HepG2 (cell line): ENCODE data around the gene ANTKMT. TPM values are rescaled to one million over a fixed set of nuclear protein-coding genes. Genes with fewer than 3 reads are reported as not detected.

ENCODE experiments used
- CAMTA2 ChIP-seq: sonication (generic); formaldehyde crosslinking; IDR thresholded peaks from 2 replicates; pipeline ENCODE4 v1.4.0; 2020; ENCODE audit warnings: mild to moderate bottlenecking, missing genetic modification reagents, borderline replicate concordance
- ESRRA ChIP-seq: sonication (generic); formaldehyde crosslinking; IDR thresholded peaks from 2 replicates; pipeline ENCODE4 v1.5.1; 2020; ENCODE audit warnings: mild to moderate bottlenecking, low read depth, missing genetic modification reagents
- FLYWCH1 ChIP-seq: sonication (generic); formaldehyde crosslinking; IDR thresholded peaks from 2 replicates; pipeline ENCODE4 v1.8.1; 2023; ENCODE audit warnings: mild to moderate bottlenecking, missing genetic modification reagents
- GATAD1 ChIP-seq: IDR thresholded peaks from 2 replicates; pipeline ENCODE4 v1.6.1; 2016; ENCODE audit warnings: missing genetic modification reagents, missing compliant biosample characterization
- MEIS1 ChIP-seq: sonication (generic); formaldehyde crosslinking; IDR thresholded peaks from 2 replicates; pipeline ENCODE4 v1.9.0; 2021; ENCODE audit warnings: mild to moderate bottlenecking, missing genetic modification reagents, moderate library complexity, borderline replicate concordance
- YEATS2 ChIP-seq: sonication (generic); formaldehyde crosslinking; IDR thresholded peaks from 2 replicates; pipeline ENCODE4 v1.4.0; 2020; ENCODE audit warnings: missing genetic modification reagents, borderline replicate concordance
- ZFP90 ChIP-seq: sonication (generic); formaldehyde crosslinking; IDR thresholded peaks from 2 replicates; pipeline ENCODE4 v1.8.0; 2022; ENCODE audit warnings: missing genetic modification reagents, mild to moderate bottlenecking, inconsistent platforms, borderline replicate concordance
- ZNF33A ChIP-seq: sonication (generic); formaldehyde crosslinking; IDR thresholded peaks from 2 replicates; pipeline ENCODE4 v1.5.1; 2020; ENCODE audit warnings: missing genetic modification reagents, mild to moderate bottlenecking, moderate library complexity, borderline replicate concordance
- ZNF468 ChIP-seq: sonication (generic); formaldehyde crosslinking; IDR thresholded peaks from 2 replicates; pipeline ENCODE4 v1.8.0; 2022; ENCODE audit warnings: mild to moderate bottlenecking, moderate library complexity, missing genetic modification reagents
- ZNF773 ChIP-seq: sonication (generic); formaldehyde crosslinking; IDR thresholded peaks from 2 replicates; pipeline ENCODE4 v1.4.0; 2020; ENCODE audit warnings: missing genetic modification reagents, borderline replicate concordance
- ZNF883 ChIP-seq: sonication (generic); formaldehyde crosslinking; IDR thresholded peaks from 2 replicates; pipeline ENCODE4 v1.5.1; 2020; ENCODE audit warnings: mild to moderate bottlenecking, missing genetic modification reagents; ENCODE audit errors: not compliant biosample characterization
- polyA plus RNA-seq, 8 experiments: library from polyadenylated mRNA; depleted of rRNA in 3 of 8; stranded (reverse) in 7 of 8; unstranded in 1 of 8; fragments of >200 nt; fragmentation: Illumina TruSeq in 4 of 8; extraction: Trizol in 4 of 8; gene quantifications; 2 replicates each; pipeline versions ENCODE4 v1.2.1 to v1.2.3, GENCODE V29; 2011 to 2016; ENCODE audit warnings: low read depth in 4 of 8, missing spikeins in 1 of 8, mixed read lengths in 1 of 8; ENCODE audit not compliant: insufficient read depth in 1 of 8
- total RNA-seq, 5 experiments: library from RNA; depleted of rRNA; stranded (reverse); fragments of >200 nt; fragmentation: Illumina TruSeq; extraction: Trizol; gene quantifications; 2 replicates each; pipeline ENCODE4 v1.2.3, GENCODE V29; 2016; ENCODE audit warnings: low read depth in 1 of 5
- TF ChIP-seq, protein P1 (sequence below), 2 experiments: fragments of 450-650 bp in 1 of 2; sonication (generic) in 1 of 2; formaldehyde crosslinking; IDR thresholded peaks; 2 replicates each; pipeline versions ENCODE4 v1.5.0 to v1.8.0; 2020 to 2022; ENCODE audit warnings: mild to moderate bottlenecking in 1 of 2, missing genetic modification reagents in 1 of 2
- TF ChIP-seq, protein P2 (sequence below): sonication (generic); formaldehyde crosslinking; IDR thresholded peaks from 2 replicates; pipeline ENCODE4 v1.9.0; 2022; ENCODE audit warnings: missing genetic modification reagents, mild to moderate bottlenecking, borderline replicate concordance
- TF ChIP-seq, protein P3 (sequence below): sonication (generic); formaldehyde crosslinking; conservative IDR thresholded peaks from 2 replicates; pipeline ENCODE4 v1.8.0; 2022; ENCODE audit warnings: mild to moderate bottlenecking, moderate library complexity, missing genetic modification reagents
- TF ChIP-seq, protein P4 (sequence below): sonication (generic); formaldehyde crosslinking; IDR thresholded peaks from 2 replicates; pipeline ENCODE4 v1.5.0; 2020; ENCODE audit warnings: mild to moderate bottlenecking, missing genetic modification reagents
- TF ChIP-seq, protein P5 (sequence below), 2 experiments: IDR thresholded peaks; 2 replicates each; pipeline ENCODE4 v1.6.1; 2011 to 2012; ENCODE audit warnings: low read length in 2 of 2, borderline replicate concordance in 1 of 2, low read depth in 1 of 2, mild to moderate bottlenecking in 1 of 2, moderate library complexity in 1 of 2

The ANTKMT gene
- total and polyA plus RNA-seq, 2 of the 13 experiments (the other 11 are each of a cell fraction or from before 2014, with no cell fraction given), result 7.5 to 47.8 TPM

DNA sequence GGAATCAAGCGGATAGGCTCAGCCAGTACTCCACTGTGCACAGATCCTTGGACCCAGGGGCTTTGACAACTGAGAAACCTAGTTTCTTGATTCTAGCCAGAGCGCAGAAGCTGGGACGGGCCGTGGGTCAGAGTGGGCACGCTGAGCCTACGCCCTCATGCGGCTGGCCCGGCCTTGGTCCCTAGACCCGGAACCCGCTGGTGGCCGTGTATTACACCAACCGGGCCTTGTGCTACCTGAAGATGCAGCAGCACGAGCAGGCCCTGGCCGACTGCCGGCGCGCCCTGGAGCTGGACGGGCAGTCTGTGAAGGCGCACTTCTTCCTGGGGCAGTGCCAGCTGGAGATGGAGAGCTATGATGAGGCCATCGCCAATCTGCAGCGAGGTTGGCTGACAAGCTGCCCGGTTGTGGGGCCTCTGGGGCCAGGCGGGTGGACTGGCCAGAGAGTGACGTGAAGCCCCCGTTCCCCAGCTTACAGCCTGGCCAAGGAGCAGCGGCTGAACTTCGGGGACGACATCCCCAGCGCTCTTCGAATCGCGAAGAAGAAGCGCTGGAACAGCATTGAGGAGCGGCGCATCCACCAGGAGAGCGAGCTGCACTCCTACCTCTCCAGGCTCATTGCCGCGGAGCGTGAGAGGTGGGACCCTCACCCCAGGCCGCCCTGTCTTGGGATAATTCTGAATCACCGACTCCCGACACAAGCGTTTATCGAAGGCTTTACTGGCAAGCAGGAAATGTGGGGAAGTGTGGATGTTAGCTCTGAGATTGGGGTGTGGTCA lies 39.8 kb upstream of the ANTKMT start (continued):
- no peak for TF ChIP-seq MEIS1 (CRISPR knock-in tag)
- no peak for TF ChIP-seq CAMTA2 (CRISPR knock-in tag)
- TF ChIP-seq, protein P1, sequence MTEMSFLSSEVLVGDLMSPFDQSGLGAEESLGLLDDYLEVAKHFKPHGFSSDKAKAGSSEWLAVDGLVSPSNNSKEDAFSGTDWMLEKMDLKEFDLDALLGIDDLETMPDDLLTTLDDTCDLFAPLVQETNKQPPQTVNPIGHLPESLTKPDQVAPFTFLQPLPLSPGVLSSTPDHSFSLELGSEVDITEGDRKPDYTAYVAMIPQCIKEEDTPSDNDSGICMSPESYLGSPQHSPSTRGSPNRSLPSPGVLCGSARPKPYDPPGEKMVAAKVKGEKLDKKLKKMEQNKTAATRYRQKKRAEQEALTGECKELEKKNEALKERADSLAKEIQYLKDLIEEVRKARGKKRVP (CRISPR knock-in tag; IDR thresholded peaks at IDR 0.05), result no peak
- no peak for TF ChIP-seq ZNF468 (CRISPR knock-in tag)
- TF ChIP-seq ZNF773 (CRISPR knock-in tag), result no peak
- TF ChIP-seq ZFP90 (CRISPR knock-in tag), result no peak
- TF ChIP-seq, protein P2, sequence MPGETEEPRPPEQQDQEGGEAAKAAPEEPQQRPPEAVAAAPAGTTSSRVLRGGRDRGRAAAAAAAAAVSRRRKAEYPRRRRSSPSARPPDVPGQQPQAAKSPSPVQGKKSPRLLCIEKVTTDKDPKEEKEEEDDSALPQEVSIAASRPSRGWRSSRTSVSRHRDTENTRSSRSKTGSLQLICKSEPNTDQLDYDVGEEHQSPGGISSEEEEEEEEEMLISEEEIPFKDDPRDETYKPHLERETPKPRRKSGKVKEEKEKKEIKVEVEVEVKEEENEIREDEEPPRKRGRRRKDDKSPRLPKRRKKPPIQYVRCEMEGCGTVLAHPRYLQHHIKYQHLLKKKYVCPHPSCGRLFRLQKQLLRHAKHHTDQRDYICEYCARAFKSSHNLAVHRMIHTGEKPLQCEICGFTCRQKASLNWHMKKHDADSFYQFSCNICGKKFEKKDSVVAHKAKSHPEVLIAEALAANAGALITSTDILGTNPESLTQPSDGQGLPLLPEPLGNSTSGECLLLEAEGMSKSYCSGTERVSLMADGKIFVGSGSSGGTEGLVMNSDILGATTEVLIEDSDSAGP (CRISPR knock-in tag), result peak; percentile 70; the same call in 1 of the 2 replicates
- TF ChIP-seq ESRRA (CRISPR knock-in tag), result no peak
- no peak for TF ChIP-seq ZNF883 (CRISPR knock-in tag)
- TF ChIP-seq FLYWCH1 (CRISPR knock-in tag), result no peak
- TF ChIP-seq, protein P3, sequence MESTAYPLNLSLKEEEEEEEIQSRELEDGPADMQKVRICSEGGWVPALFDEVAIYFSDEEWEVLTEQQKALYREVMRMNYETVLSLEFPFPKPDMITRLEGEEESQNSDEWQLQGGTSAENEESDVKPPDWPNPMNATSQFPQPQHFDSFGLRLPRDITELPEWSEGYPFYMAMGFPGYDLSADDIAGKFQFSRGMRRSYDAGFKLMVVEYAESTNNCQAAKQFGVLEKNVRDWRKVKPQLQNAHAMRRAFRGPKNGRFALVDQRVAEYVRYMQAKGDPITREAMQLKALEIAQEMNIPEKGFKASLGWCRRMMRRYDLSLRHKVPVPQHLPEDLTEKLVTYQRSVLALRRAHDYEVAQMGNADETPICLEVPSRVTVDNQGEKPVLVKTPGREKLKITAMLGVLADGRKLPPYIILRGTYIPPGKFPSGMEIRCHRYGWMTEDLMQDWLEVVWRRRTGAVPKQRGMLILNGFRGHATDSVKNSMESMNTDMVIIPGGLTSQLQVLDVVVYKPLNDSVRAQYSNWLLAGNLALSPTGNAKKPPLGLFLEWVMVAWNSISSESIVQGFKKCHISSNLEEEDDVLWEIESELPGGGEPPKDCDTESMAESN (CRISPR knock-in tag), result 0 out of 2 replicates have a peak, but pooled peaks have one; percentile 15
- peak; percentile 45; the same call in 1 of the 2 replicates for TF ChIP-seq GATAD1 (CRISPR knock-in tag)
- TF ChIP-seq ZNF33A (CRISPR knock-in tag), result no peak
- TF ChIP-seq, protein P4, sequence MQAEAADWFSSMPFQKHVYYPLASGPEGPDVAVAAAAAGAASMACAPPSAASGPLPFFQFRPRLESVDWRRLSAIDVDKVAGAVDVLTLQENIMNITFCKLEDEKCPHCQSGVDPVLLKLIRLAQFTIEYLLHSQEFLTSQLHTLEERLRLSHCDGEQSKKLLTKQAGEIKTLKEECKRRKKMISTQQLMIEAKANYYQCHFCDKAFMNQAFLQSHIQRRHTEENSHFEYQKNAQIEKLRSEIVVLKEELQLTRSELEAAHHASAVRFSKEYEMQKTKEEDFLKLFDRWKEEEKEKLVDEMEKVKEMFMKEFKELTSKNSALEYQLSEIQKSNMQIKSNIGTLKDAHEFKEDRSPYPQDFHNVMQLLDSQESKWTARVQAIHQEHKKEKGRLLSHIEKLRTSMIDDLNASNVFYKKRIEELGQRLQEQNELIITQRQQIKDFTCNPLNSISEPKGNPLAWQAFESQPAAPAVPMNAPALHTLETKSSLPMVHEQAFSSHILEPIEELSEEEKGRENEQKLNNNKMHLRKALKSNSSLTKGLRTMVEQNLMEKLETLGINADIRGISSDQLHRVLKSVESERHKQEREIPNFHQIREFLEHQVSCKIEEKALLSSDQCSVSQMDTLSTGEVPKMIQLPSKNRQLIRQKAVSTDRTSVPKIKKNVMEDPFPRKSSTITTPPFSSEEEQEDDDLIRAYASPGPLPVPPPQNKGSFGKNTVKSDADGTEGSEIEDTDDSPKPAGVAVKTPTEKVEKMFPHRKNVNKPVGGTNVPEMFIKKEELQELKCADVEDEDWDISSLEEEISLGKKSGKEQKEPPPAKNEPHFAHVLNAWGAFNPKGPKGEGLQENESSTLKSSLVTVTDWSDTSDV (CRISPR knock-in tag), result 0 out of 2 replicates have a peak, but pooled peaks have one; percentile 20
- TF ChIP-seq, protein P5, sequence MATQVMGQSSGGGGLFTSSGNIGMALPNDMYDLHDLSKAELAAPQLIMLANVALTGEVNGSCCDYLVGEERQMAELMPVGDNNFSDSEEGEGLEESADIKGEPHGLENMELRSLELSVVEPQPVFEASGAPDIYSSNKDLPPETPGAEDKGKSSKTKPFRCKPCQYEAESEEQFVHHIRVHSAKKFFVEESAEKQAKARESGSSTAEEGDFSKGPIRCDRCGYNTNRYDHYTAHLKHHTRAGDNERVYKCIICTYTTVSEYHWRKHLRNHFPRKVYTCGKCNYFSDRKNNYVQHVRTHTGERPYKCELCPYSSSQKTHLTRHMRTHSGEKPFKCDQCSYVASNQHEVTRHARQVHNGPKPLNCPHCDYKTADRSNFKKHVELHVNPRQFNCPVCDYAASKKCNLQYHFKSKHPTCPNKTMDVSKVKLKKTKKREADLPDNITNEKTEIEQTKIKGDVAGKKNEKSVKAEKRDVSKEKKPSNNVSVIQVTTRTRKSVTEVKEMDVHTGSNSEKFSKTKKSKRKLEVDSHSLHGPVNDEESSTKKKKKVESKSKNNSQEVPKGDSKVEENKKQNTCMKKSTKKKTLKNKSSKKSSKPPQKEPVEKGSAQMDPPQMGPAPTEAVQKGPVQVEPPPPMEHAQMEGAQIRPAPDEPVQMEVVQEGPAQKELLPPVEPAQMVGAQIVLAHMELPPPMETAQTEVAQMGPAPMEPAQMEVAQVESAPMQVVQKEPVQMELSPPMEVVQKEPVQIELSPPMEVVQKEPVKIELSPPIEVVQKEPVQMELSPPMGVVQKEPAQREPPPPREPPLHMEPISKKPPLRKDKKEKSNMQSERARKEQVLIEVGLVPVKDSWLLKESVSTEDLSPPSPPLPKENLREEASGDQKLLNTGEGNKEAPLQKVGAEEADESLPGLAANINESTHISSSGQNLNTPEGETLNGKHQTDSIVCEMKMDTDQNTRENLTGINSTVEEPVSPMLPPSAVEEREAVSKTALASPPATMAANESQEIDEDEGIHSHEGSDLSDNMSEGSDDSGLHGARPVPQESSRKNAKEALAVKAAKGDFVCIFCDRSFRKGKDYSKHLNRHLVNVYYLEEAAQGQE (IDR thresholded peaks at IDR 0.05; ENCODE audit: borderline replicate concordance in 1 of 2, low read depth in 1 of 2, low read length in 2 of 2), result no peak
- TF ChIP-seq YEATS2, result no peak
